ENCODE data around the gene CAPN7.

CAPN7 gene

GRCh38 chr3:15255215-15255614, 49.2 kb downstream of the CAPN7 start:
- no peak for DNase-seq

- no peak for DNase-seq
Observed at GRCh38 chr3:15256861-15257341, 50.9 kb downstream of the CAPN7 start.

GRCh38 chr3:15258720-15259119, 52.7 kb downstream of the CAPN7 start:
- DNase-seq, result no peak

- no peak for DNase-seq
Observed at GRCh38 chr3:15260531-15260930, 54.5 kb downstream of the CAPN7 start.

GRCh38 chr3:15261274-15261673, 55.2 kb downstream of the CAPN7 start:
- no peak for DNase-seq

- DNase-seq, result no peak
Observed at GRCh38 chr3:15262021-15262420, 56.0 kb downstream of the CAPN7 start.

GRCh38 chr3:15263120-15263519, 57.1 kb downstream of the CAPN7 start:
- DNase-seq, result no peak

GRCh38 chr3:15263926-15264325, 57.9 kb downstream of the CAPN7 start:
- DNase-seq, result no peak

- DNase-seq, result no peak
Observed at GRCh38 chr3:15264486-15264885, 58.4 kb downstream of the CAPN7 start.

GRCh38 chr3:15265655-15266509, 59.8 kb downstream of the CAPN7 start:
- no peak for DNase-seq

GRCh38 chr3:15266510-15267376, 60.7 kb downstream of the CAPN7 start:
- no peak for DNase-seq

- no peak for DNase-seq
Observed at GRCh38 chr3:15267502-15267901, 61.5 kb downstream of the CAPN7 start.

GRCh38 chr3:15268033-15268631, 62.1 kb downstream of the CAPN7 start:
- DNase-seq, result peak; percentile 83

- peak; percentile 91 for DNase-seq
Observed at GRCh38 chr3:15269091-15269989, 63.3 kb downstream of the CAPN7 start.

GRCh38 chr3:15271030-15271429, 65.0 kb downstream of the CAPN7 start:
- peak; percentile 2 for DNase-seq

- DNase-seq, result no peak
Observed at GRCh38 chr3:15271785-15272381, 65.8 kb downstream of the CAPN7 start.

GRCh38 chr3:15272426-15273196, 66.6 kb downstream of the CAPN7 start:
- DNase-seq, result peak; percentile 8

GRCh38 chr3:15273227-15273626, 67.2 kb downstream of the CAPN7 start:
- DNase-seq, result no peak

GRCh38 chr3:15276028-15276724, 70.1 kb downstream of the CAPN7 start:
- DNase-seq, result no peak

- no peak for DNase-seq
Observed at GRCh38 chr3:15277861-15278500, 71.9 kb downstream of the CAPN7 start.
